NCI-H2171 (cell line): ENCODE data around the gene BUD31.

Source experiments
- DNase-seq: peaks from one replicate; lab custom pipeline; 2025; lab: John Stamatoyannopoulos, UW

The BUD31 gene

DNA sequence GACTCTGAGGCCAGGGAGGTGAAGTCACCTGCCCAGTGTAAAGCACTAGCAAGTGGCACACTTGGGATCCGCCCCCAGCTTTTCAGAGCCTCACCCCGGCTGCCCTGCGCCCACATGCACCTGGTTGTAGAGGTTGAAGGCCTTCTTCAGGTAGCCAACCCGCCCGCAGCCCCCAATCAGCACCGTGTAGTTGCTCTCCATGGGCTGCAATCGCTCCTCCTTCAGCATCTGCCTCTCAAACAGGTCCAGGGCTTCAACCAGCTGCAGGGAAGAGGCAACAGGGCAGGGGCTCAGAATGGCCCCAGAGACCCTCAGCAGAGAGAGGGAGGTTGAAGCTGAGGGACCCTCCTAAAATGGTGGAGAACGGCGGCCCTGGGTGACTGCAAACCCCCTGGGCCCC, 24.4 kb downstream of the BUD31 start:
- DNase-seq = no peak

DNA sequence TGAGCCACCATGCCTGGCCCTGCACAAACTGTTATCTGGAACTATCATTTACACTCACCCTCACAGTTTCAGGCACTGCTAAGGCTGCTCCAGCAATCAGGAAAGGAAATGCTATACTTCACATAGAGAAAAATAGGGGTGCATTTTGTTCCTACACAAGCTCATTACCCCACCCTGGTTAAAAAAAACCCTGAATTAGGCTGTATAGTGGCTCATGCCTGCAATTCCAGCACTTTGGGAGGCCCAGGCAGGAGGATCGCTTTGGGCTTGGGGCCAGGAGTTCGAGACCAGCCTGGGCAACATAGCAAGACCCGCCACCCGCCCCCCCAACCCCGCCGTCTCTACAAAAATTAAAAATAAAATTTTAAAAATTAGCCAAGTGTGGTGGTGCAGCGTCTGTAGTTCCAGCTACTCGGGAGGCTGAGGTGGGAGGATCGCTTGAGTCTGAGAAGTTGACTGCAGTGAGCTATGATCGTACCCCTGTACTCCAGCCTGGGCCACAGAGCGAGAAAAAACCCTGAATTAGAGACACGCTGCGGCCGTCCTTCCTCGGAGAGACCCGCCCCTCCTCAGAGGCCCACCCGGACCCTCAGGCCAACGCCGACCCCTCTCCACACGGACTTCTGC, 29.3 kb downstream of the BUD31 start:
- no peak for DNase-seq

DNA sequence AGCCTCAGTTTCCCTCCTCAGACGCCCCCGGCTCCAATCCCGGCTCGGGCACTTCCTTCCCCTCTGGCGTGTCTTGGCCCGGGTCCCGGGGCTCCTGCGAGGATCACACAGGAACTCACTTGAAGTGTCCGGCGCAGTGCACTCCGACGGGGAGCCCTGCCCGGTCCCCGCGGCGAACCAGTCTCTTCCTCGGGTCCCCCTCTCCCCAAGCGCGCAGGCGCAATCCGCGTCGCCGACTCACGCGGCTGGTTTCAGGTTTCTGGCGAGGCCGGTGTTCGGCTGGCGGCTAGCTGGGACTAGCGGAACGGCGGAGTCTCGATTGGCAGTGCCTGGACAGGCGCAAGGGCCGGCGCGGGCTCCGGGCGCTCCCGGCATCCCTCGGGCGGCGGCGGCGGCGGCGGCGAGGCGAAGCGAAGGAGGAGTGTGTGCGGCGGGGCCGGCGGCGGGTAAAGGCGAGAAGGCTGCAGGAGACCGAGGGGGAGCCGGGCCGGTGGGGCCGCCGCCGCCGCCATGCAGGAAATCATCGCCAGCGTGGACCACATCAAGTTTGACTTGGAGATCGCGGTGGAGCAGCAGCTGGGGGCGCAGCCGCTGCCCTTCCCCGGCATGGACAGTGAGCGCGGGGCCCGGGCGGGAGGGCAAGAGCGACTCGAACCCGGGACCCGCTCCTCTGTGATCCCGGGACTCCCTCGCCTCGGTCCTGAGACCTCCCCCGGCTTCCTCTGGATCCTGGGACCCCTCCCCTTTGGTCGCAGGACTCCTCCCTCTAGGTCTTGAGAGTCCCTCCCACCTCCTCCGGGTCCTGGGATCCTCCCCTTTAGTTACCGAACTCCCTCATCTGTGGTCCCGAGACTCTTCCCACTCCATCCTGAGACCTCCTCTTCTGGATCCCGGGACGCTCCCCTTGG, 30.1 kb downstream of the BUD31 start, which contains the start of the genes CPSF4 and PTCD1:
TSS of gene CPSF4 (plus strand) at position 371 of the 908 bp plus-strand sequence. CDS start at position 511, 140 bp downstream.
TSS of gene PTCD1 (minus strand) at position 226 of the 908 bp plus-strand sequence. CDS start 3,556 bp downstream, outside the sequence.
- DNase-seq = peak; percentile 81

DNA sequence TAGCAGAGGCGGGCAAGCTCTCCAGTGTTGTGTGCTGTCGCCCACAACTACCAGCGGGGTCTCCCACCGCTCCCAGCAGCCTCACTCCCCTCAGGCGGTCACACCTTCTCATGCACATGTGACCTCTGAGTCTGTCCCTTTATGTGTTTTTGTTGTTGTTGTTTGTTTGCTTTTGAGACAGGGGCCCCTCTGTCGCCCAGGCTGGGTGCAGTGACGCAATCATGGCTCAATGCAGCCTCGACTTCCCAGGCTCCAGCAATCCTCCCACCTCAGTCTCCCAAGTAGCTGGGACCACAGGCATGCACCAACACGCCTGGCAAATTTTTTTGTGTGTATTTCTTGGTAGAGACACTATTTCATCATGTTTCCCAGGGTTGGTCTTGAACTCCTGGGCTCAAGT, 31.4 kb downstream of the BUD31 start:
- DNase-seq = no peak

DNA sequence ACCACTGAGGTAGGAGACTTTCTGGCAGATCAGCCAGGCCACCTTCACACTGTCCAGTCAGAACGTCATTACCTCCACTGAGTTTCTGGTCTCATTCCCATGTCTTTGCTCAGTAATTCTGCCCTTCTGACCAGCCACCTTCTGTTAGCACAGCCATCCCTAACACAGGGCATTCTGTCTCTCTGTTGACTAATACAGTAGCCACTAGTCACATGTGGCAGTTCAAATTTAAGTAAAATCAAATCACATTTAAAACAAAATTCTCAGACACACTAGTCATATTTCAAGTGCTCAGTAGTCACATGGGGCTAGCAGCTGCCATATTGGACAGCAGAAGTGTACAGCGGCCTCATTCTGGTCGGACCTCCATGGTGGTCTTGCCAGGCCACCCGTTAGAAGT, 37.3 kb downstream of the BUD31 start:
- DNase-seq = no peak

DNA sequence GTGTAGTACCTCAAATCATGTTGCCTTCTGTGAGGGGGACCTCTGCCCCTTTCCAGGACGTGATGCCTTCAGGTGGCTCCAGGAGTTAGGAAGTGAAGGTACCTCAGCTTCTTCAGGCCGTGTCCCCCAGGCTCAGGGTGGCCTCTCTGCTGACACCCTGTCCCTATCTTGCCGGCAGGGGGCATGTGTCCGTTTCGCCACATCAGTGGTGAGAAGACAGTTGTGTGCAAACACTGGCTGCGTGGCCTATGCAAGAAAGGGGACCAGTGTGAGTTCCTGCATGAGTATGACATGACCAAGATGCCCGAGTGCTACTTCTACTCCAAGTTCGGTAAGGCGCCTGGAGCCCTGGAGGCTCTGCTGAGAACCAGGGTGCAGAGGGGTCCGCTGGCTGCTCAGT, 39.2 kb downstream of the BUD31 start:
- no peak for DNase-seq

DNA sequence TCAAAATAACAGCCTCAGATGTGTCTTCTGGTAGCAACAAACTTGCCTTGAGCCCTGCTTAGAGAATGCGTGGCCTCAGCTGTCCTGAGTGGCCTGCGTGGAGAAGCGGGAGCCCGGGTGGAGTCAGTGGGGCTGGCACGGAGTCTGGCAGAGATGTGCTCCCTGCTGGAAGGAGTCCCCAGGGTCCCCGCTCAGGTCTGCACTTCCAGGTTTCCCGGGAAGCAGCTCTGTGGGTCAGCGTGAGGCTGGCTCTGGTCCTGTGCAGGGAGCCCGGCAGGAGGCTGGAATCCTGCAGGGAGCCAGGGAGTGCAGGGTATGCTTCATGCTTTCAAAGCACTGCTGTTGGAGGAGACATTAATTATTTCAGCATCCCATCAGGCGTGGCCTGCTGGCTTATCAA, 40.1 kb downstream of the BUD31 start:
- no peak for DNase-seq

DNA sequence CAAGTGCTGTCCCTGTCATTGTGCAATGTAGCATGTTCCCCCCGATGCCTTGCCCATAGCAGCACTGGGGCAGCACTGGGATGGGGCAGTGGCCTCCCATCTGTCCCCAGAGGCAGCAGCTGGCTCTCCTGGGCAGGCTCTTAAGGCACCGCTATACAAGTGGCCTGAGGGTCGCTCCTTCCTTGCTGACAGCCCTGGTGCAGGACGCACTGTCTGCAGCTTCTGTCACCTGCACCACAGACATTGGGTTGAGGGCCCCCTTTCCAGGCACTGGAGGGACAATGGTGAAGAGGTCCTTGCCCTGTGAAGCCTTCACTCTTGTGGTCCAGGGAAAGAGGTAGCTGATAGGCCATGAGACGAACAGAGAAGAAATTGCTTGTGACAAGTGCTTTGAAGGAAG, 40.6 kb downstream of the BUD31 start:
- no peak for DNase-seq

DNA sequence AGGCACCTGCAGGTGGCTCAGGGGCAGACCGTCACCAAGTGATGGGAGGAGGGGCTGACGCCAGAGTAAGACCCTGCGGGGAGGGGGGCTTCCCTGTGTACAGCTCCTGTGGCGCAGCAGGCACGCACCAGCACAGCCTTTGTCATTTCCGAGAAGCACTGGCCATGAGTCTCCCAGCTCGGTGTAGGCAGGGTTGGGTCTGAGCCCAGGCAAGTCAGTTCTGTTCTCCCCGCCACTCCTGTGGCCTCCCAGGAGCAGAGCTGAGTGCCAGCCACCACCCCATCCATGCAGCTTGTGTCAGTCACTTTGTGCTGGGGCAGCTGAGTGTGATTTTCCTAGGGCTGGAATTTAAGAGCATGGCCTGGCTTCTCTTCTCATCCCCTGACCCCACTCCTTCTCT, 43.2 kb downstream of the BUD31 start:
- DNase-seq = no peak

DNA sequence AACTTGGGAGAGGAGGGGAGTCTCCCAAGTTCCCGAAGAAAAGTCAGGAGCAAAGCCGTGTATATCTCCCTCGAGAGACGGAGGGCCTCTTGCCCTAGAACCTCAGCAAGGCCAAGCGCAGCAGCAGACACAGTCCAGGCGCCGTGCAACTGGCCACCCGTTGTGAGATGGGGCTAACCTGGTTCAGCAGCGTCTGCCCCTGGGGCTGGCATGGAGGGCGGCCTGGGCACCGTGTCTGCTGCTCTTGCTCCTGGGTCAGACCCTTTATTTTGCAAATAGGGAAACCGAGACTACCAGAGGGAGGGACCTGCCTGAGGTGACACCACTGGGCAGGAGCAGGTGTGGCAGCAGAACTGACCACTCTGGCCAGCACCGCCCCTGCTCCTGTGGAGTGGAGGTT, 43.8 kb downstream of the BUD31 start:
- no peak for DNase-seq

DNA sequence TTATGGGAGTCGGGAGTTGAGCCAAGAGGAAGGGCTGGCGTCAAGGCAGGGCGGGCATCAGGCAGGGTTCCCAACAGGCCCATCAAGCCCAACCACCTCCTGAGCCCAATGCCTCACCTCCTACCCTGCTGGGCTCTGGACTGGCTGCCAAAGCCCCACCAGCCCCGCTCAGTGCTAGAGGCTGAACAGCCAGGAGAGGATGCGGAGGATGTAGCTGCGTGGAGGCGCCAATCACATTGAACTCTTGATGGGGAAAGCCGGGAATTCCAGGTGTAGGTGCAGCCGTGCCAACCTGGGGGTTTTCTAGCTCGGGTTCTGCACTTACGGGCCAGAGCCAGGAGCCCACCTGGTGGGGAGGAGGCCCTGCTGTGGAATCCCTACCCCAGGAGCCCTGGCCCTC, 44.3 kb downstream of the BUD31 start:
- no peak for DNase-seq

DNA sequence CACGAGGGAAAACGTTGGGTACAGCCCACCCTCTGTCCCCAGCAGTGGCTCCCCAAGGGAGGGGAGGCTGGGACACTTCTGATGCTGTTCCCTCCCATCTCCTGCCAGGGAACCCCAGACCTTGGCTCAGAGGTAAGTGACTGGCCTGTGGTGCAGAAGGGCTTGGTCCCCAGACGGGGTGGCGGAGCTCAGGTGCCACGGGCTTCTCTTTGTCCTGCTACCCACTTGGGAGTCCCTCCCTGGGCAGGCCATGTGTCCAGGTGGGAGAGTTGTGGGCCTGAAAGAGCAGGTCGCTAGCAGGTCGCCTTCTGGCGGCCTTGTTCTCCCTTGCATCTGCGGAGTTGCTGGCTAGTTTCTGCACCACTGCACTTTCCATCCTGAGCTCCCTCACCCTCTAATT, 47.1 kb downstream of the BUD31 start:
- no peak for DNase-seq

DNA sequence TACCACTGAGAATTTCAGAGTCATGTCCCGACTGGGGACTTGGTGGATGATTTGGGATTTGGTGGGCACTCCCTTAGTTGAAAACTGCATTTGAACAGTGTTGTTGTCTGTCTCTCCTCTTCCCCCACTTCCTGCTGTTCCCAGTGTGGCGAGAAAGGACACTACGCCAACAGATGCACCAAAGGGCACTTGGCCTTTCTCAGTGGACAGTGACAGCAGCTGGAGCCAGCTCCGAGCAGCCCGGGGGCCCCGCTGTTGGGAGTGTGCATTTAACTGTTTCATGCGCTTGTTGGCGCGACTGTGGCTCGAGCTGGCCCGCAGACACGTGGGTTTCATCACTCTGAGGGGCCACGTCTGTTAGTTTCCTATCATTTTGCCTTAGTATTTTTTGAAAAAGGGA, 47.5 kb downstream of the BUD31 start:
- no peak for DNase-seq

DNA sequence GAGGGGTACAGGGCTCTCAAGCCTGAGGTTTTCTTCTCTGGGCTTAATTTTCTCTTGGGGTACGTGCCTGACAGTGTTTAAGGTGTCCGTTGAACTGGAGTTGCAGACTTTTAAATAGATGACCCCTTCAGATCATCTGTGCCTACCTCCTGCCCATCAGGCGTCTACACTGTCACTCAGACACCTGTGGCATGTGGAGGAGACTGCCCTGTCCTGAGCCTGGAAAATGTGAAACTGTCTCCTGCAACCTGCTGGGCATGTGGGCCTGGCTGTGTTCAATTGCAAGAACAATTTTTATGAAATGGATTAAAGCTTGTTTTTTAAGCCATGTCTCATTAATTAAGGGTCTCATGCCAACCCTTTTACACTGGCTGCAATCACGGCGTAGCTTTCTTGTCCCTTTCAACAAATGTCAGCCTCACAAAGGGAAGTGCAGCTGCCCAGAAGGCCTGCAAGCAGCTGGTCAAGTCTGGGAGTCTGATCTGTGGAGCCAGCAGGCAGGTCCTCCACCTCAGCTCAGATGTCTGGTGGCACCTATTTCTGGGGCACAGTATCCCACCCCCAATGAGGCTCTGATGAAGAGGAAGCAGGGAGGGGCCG, 48.4 kb downstream of the BUD31 start:
- DNase-seq = no peak

DNA sequence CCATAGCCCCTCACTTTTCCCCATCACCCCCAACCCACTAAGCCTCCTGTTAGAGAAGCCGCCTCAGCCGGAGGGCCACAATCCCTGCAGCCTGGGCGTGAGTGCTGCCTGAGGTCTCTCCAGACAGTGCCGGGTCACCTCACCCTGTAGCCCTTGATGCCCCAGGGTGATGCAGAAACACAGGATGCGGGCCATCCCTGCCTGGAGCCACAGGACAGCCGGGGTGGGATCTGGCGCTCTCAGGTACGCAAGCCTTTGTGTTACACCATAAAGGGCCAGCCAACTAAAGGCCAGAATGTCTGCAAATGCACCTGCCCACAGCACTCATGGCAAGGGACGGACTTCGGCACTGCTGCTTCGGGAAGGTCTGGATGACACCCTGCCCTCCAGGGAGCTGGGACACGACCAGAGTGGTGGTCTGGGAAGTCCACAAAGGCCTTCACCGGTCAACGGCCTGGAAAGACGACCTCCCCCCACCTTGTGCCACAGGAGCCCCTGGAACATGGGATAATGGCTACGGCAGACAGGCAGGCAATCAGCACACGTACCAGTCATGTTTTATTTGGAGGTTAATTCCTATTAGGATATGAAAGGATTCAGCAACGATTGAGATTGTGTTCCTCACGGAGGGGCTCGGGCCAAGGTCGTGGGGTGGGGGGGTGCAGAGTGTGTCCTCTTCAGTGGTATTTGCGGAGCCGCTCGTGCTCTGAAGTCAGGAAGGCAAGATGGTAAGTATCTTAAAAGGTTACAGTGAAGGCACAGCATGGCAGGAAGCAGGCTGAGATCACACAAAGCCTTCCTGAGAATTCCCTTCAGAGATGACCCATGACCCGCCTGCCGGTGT, 49.1 kb downstream of the BUD31 start:
- DNase-seq = no peak

DNA sequence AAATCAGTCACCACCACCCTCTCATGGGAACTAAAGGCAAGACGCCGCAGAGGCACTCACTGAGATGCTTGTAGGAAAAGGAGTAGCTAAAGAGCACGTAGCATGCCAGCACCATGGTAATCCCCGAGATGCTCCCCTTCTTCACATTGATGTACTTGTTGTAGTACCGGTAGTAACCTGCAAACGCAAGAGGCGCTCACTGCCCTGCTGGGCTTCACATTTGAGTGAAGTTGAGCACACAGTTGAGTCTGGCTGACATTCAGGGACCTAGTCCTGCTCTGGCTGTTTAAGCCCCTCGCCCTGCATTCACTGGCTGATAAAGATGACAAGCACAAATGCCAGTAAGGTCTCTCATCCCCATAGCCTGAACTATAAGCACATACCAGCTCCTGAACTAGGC, 50.3 kb downstream of the BUD31 start:
- DNase-seq = no peak

DNA sequence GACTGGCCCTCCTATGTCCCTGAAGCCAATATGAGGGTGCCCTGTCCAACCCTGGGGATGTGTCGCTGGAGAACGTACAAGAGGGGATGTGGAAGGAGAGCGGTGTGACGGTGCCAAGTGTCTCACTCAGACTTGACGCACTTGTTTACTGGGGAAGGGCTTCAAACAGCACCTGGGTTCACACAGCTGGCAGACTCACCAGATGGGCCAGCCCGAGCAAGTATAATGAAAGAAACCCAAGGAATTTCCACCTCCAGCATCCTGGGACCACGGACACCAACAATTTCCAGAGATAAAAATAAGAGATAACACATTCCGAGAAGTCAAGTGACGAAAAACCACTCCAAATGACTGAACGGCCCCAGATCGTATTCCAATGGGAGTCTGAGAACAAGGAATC, 51.9 kb downstream of the BUD31 start:
- DNase-seq = no peak

DNA sequence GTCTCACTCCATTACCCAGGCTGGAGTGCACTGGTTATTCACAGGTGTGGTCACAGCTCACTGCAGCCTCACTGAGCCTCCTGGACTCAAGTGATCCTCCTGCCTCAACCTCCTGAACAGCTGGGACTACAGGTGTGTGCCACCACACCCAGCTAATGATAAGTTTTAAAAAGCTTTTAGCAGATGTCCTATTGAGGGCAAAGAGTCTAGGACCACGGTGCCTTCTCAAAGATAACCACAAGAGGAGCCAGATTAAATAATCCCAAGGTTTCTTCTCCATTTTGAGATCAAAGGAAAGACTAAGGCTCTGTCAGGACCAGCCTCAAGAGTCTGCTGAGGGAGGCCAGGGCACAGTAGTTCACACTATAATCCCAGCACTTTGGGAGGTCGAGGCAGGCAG, 52.5 kb downstream of the BUD31 start:
- DNase-seq = no peak

DNA sequence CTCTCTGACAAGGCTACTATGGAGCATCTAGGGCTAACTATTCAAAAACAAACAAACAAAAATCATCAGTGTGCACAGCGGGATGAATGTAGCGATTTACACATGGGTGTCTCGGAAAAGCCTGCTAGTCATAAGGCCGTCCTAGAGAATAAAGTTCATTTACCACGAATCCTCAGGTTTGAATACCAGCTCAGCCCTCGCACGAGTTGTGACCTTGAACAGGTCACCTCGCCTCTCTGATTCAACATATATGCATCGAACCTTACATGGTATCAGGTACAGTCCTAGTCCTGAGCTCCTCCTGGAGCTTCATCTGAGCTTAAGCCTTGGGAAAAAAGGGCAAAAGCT, 56.6 kb downstream of the BUD31 start:
- DNase-seq = no peak

DNA sequence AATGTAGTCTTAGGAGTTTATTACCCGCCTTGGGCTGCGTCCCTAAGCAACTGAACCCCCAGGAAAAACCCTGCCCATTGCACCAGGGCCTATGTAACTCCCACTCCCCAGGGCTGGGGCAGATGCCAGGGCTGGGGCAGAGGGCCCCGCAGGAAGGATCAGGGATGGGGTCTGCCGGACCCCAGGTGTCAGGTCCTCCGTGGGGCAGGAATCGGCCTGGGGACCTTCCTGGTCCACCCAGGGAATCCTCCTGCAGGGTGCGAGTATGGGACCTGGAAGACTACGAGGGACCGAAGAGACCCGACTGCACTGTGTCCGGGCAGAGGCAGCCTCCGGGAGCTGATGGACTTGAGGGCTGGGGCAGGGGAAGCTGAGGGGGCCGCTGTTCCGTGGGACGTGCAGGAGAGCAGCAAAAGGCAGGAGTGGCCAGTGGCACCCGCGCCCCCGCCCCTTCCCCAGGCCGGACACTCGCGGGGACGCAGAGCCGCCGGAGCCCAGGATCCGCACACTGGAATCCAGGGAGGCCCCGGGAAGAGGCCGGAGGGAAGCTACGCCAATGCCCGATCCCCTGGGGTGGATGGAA, 59.7 kb downstream of the BUD31 start:
- no peak for DNase-seq
